ENCODE measurements around the gene BCS1L. TPM values are rescaled to one million over a fixed set of nuclear protein-coding genes. Genes with fewer than 3 reads are reported as not detected.
A peak's percentile ranks its signal among the peaks of the same experiment; 100 is the strongest.

BCS1L gene
- polyA plus RNA-seq, 1 experiment = 49.0 TPM

- Histone ChIP-seq H3K36me3 (ENCODE audit: control insufficient read depth, insufficient read depth, low read length) (no peaks in the 10 kb centered on the region), H3K27me3 (ENCODE audit: control insufficient read depth, insufficient read depth, low read length) (no peaks in the 10 kb centered on the region), H3K4me3 (ENCODE audit: low read depth, low read length) (peak within 1 kb of the TSS; percentile 68)
- peak; percentile 78 for TF ChIP-seq CTCF (IDR thresholded peaks at IDR 0.05; ENCODE audit: insufficient read depth, low read depth, low read length)
- POLR2A ChIA-PET = interaction anchor here (0.6 to 1.6 kb wide), 2 partner anchors 21 to 24 kb away, joined by 4 read pairs; no protein-coding TSS in a partner anchor
- peak; percentile 64 for DNase-seq (ENCODE audit: low read depth)
- CTCF ChIA-PET = interaction anchor here (0.6 to 3.3 kb wide), 33 partner anchors 8 to 629 kb away, joined by 3 to 41 read pairs (median 5); partner anchors contain the start of genes BCS1L, PRKAG3, RNF25 and STK36
Observed at GRCh38 chr2:218710687-218711549, 51.4 kb downstream of the BCS1L start, which contains the start of gene TTLL4. TTLL4 (plus strand) TSS chr2:218710835; CDS start chr2:218737677, 26,842 bp downstream.

GRCh38 chr2:218711550-218711929 is 52.1 kb downstream of the BCS1L start:
- Histone ChIP-seq H3K27me3 (ENCODE audit: control insufficient read depth, insufficient read depth, low read length) (no peaks in the 10 kb centered on the region), H3K4me3 (ENCODE audit: low read depth, low read length) (peak overlapping the region; percentile 68), H3K36me3 (ENCODE audit: control insufficient read depth, insufficient read depth, low read length) (no peaks in the 10 kb centered on the region)
- no peak for TF ChIP-seq CTCF (IDR thresholded peaks at IDR 0.05; ENCODE audit: insufficient read depth, low read depth, low read length)
- no peak for DNase-seq (ENCODE audit: low read depth)
- CTCF ChIA-PET = interaction anchor here (0.6 to 3.3 kb wide), 20 partner anchors 9 to 149 kb away, joined by 3 to 41 read pairs (median 4); partner anchors contain the start of genes BCS1L, PRKAG3, RNF25 and STK36
- POLR2A ChIA-PET = interaction anchor here (1.6 kb wide), 1 partner anchor 20 kb away, joined by 4 read pairs; no protein-coding TSS in a partner anchor

Other genes with a start within 250 kb of the BCS1L start
- not detected in 2 replicates for gene VIL1, start 240.6 kb upstream of the BCS1L start, polyA plus RNA-seq (2011; rRNA removed)
- 1.9 and 3.6 TPM in 2 replicates for gene USP37, start 91.3 kb upstream of the BCS1L start, polyA plus RNA-seq (2011; rRNA removed)
- gene CNOT9, start 90.8 kb upstream of the BCS1L start, polyA plus RNA-seq (2011; rRNA removed) = 38.3 and 63.7 TPM in 2 replicates
- 1.0 and 1.1 TPM in 2 replicates for gene PLCD4, start 51.8 kb upstream of the BCS1L start, polyA plus RNA-seq (2011; rRNA removed)
- 2.9 and 7.1 TPM in 2 replicates for gene ZNF142, start 60 bp upstream of the BCS1L start, polyA plus RNA-seq (2011; rRNA removed)
- gene RNF25, start 12.3 kb downstream of the BCS1L start, polyA plus RNA-seq (2011; rRNA removed) = 78.2 and 91.6 TPM in 2 replicates
- gene STK36, start 12.4 kb downstream of the BCS1L start, polyA plus RNA-seq (2011; rRNA removed) = 38.1 and 58.7 TPM in 2 replicates
- gene TTLL4, start 51.2 kb downstream of the BCS1L start, polyA plus RNA-seq (2011; rRNA removed) = 12.9 and 14.1 TPM in 2 replicates
- 17.2 and 26.8 TPM in 2 replicates for gene CYP27A1, start 122.5 kb downstream of the BCS1L start, polyA plus RNA-seq (2011; rRNA removed)
- gene PRKAG3, start 172.1 kb downstream of the BCS1L start, polyA plus RNA-seq (2011; rRNA removed) = not detected in 2 replicates
- not detected in 2 replicates for gene WNT6, start 200.1 kb downstream of the BCS1L start, polyA plus RNA-seq (2011; rRNA removed)
- gene WNT10A, start 221.2 kb downstream of the BCS1L start, polyA plus RNA-seq (2011; rRNA removed) = not detected in 2 replicates